NB4 (cell line): ENCODE results near the gene CAMTA2.

Source experiments
- CTCF ChIP-seq: IDR thresholded peaks from one replicate; pipeline ENCODE4 v1.5.1; 2012; ENCODE audit warnings: low read depth, low read length
- POLR2A ChIP-seq: IDR thresholded peaks from 2 replicates; pipeline ENCODE4 v1.6.1; 2011; ENCODE audit warnings: mild to moderate bottlenecking; ENCODE audit not compliant: insufficient read length; ENCODE audit errors: extremely low read depth

GRCh38 chr17:5019475-5019956, 32.0 kb upstream of the CAMTA2 start:
- TF ChIP-seq CTCF (peak; percentile 26), POLR2A (no peak)
